ENCODE measurements around the gene FBN3.

The FBN3 gene

DNA sequence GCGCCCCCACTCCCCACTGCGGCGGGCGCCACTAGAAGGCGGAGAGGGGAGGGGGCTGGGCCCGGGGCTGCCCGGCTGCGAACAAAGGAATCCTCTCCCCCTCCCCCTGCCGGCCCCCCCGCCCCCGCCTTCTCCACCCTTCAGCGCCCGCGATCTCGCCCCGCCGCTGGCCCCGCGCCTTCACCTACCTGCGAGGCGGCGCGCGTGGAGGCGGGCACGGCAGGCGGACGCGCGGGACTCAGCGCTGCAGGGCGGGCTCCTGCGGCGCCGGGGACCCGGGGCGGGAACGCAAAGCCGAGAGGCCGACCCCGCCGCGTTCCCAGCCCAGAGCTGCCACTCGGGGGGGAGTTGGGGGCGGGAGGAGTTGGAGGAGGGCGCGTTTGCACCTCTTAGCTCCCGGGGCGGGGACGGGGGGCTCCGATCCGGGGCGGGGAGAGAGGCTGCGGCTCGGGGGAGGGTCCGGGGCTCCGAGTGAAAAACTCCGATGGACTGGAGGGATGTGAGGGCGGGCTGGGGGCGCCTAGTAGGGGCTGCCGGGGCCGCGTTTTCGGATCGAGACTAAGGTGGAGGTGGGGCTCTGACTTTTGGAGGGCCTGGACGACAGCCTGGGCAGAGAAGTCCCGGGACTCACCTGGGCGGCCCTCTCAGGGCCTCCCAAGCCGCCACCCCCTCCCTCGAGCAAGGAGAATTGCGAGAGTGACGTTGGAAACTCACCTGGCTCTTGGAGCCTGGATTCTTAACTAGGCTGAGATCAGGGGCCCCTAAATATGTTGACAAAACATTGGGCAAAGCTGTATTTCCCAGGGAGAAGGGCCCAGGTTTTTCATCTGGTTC, at the start of gene FBN3:
FBN3 (minus strand) TSS at position 332 of the 834 bp plus-strand sequence. CDS start 2,112 bp downstream, outside the sequence.
- peaks cover 27% of the 10 kb centered on the region for H3K27me3 ChIP-seq (ENCODE audit: low read depth, low read length)
- no peaks in the 10 kb centered on the region for H3K36me3 ChIP-seq (ENCODE audit: control insufficient read depth in 1 of 2, insufficient read depth in 2 of 2, low read length in 2 of 2)
- peaks cover 3 to 14% of the 10 kb centered on the region in 2 donors for H3K4me1 ChIP-seq (ENCODE audit: control insufficient read depth in 1 of 2, insufficient read depth in 2 of 2, low read length in 2 of 2)
- no peaks in the 10 kb centered on the region for H3K9me3 ChIP-seq (ENCODE audit: control insufficient read depth in 1 of 2, low read length in 2 of 2)
- no peak within 1 kb of the TSS for H3K27ac ChIP-seq (ENCODE audit: low read length)
- peak within 1 kb of the TSS in 1 of 2 donors; percentile 38 for H3K4me3 ChIP-seq (ENCODE audit: low read depth in 1 of 2, low read length in 2 of 2)

DNA sequence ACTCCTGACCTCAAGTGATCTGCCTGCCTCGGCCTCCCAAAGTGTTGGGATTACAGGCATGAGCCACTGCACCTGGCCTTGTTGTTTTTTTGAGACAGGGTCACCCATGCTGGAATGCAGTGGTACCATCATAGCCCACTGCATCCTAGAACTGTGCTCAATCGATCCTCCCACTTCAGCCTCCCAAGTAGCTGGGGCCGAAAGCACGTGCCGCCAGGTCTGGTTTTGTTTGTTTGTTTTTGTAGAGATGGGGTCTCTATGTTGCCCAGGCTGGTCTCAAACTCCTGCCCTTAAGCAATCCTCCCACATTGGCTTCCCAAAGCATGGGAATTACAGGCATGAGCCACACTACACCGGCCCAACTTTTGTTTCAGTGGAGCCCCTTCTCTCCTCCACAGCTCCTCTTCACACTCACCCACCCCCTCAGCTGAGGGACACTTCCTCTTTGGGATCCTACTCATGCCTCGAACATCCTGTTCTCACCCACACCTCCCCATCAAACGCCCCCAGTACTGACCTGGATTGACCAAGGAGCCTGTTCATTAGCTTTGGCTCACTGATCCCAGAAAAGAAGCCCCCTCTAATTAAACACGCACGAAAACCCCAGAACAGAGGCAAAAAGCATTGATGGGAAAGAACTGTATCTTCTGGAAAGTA, 47.0 kb upstream of the FBN3 start:
- Histone ChIP-seq H3K9me3 (ENCODE audit: control insufficient read depth in 1 of 2, low read length in 2 of 2) (no peaks in the 10 kb centered on the region), H3K36me3 (ENCODE audit: control insufficient read depth in 1 of 2, insufficient read depth in 2 of 2, low read length in 2 of 2) (no peaks in the 10 kb centered on the region), H3K4me3 (ENCODE audit: low read depth in 1 of 2, low read length in 2 of 2) (no peak overlapping the region), H3K27ac (ENCODE audit: low read length) (no peak overlapping the region), H3K4me1 (ENCODE audit: control insufficient read depth in 1 of 2, insufficient read depth in 2 of 2, low read length in 2 of 2) (peaks cover 0 to 8% of the 10 kb centered on the region in 2 donors), H3K27me3 (ENCODE audit: low read depth, low read length) (no peaks in the 10 kb centered on the region)

DNA sequence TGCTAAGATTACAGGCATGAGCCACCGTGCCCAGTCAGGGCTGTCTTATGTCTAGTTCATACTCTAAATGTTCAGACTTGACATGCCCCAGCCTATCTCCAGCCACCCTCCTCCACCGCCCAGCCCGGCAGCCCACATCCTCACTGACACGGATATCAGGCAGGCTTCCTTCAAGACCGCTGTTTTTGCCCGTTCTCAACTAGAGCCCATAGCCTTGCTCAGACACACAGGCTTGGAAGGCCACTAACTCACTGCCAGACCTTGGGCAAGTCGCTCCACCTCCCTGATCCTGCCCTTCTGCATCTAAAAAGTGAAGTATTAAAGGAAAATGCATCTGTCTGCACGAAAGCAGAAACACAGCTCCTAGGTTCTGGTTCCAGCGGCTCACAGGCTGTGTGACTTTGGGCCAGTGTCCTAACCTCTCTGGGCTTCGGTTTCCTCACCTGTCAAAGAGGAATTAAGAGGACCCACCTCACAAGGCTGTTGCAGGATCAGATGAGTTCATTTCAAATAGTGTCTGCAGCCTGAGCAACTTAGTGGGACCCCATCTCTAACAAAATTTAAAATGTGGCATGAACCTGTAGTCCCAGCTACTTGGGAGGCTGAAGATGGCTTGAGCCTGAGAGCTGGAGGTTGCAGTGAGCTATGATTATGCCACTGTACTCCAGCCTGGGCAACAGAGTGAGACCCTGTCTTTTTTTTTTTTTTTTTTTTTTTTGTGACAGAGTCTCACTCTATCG, 45.3 kb upstream of the FBN3 start:
- H3K4me1 ChIP-seq (ENCODE audit: control insufficient read depth in 1 of 2, insufficient read depth in 2 of 2, low read length in 2 of 2): peaks cover 0 to 8% of the 10 kb centered on the region in 2 donors
- no peak overlapping the region for H3K4me3 ChIP-seq (ENCODE audit: low read depth in 1 of 2, low read length in 2 of 2)
- no peaks in the 10 kb centered on the region for H3K27me3 ChIP-seq (ENCODE audit: low read depth, low read length)
- no peaks in the 10 kb centered on the region for H3K9me3 ChIP-seq (ENCODE audit: control insufficient read depth in 1 of 2, low read length in 2 of 2)
- no peak overlapping the region for H3K27ac ChIP-seq (ENCODE audit: low read length)
- no peaks in the 10 kb centered on the region for H3K36me3 ChIP-seq (ENCODE audit: control insufficient read depth in 1 of 2, insufficient read depth in 2 of 2, low read length in 2 of 2)

DNA sequence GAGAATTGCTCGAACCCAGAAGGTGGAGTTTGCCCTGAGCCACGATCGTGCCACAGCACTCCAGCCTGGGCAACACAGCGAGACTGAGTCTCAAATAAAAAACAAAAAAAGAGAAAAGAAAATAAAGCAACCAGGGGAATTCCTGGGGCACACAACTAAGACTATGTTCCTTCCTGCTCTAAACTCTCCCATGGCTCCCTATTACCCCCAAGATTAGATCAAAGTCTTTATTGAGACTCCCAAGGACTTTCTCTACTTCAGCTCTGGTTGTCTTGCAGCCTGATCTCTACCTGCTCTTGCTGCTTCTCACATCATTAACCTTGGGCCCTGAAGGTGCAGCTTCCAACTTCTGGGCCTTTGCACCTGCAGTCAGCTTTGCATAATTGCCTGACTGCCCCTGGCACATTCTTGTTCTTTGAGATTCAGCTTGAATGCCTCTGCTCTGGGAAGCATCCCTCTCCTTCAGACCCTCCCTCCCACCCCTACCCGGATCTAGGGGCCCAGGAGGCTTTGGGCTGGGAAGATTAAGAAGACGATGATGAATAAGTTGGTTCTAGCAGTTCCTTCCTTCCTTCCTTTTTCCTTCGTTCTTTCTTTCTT, 42.9 kb upstream of the FBN3 start:
- no peaks in the 10 kb centered on the region for H3K27me3 ChIP-seq (ENCODE audit: low read depth, low read length)
- H3K9me3 ChIP-seq (ENCODE audit: control insufficient read depth in 1 of 2, low read length in 2 of 2): no peaks in the 10 kb centered on the region
- H3K27ac ChIP-seq (ENCODE audit: low read length): no peak overlapping the region
- peaks cover 0 to 8% of the 10 kb centered on the region in 2 donors for H3K4me1 ChIP-seq (ENCODE audit: control insufficient read depth in 1 of 2, insufficient read depth in 2 of 2, low read length in 2 of 2)
- H3K4me3 ChIP-seq (ENCODE audit: low read depth in 1 of 2, low read length in 2 of 2): no peak overlapping the region
- H3K36me3 ChIP-seq (ENCODE audit: control insufficient read depth in 1 of 2, insufficient read depth in 2 of 2, low read length in 2 of 2): no peaks in the 10 kb centered on the region

DNA sequence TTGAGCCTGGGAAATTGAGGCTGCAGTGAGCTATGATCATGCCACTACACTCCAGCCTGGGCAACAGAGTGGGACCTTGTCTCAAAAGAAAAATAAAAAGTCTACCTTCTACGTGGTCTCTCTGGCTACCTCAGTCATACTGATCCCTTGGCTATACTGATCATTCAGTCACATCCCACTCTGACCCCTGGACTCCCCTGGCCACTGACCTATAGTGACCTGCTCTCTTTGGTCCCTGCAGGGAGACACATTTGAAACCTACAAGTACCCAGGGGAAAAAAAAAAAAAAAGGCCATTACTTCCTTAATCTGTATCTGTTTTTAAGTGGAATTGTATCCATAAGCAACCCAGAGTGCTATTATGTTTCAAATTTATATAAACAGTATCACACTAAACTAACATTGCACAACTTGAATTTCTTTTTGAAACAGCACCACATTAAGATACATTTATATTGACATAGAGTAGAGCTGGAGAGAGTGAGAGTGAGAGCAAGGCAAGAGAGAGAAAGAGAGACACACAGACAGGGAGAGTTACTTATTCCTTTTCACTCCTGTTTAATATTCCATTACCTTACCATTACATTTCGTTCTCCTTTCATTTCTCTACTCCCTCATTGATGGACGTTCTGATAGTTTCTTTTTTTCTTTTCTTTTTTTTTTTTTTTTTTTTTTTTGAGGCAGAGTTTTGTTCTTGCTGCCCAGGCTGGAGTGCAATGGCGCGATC, 36.1 kb upstream of the FBN3 start:
- Histone ChIP-seq H3K27ac (ENCODE audit: low read length) (no peak overlapping the region), H3K9me3 (ENCODE audit: control insufficient read depth in 1 of 2, low read length in 2 of 2) (no peaks in the 10 kb centered on the region)

DNA sequence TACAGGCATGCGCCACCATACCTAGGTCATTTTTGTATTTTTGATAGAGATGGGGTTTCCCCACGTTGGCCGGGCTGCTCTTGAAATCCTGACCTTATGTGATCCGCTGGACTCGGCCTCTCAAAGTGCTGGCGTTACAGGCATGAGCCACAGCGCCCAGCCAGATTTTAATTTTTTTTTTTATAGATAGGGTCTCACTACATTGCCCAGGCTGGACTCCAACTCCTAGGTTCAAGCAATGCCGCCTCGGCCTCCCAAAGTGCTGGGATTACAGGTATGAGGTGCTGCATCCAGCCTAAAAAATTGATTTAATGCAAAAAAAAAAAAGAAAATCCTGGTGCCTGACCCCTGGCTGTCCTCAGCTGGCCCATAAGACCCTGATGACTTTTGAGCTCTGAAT, 34.9 kb upstream of the FBN3 start:
- no peaks in the 10 kb centered on the region for H3K27me3 ChIP-seq (ENCODE audit: low read depth, low read length)
- no peak overlapping the region for H3K4me3 ChIP-seq (ENCODE audit: low read depth in 1 of 2, low read length in 2 of 2)
- no peaks in the 10 kb centered on the region for H3K36me3 ChIP-seq (ENCODE audit: control insufficient read depth in 1 of 2, insufficient read depth in 2 of 2, low read length in 2 of 2)
- H3K4me1 ChIP-seq (ENCODE audit: control insufficient read depth in 1 of 2, insufficient read depth in 2 of 2, low read length in 2 of 2): no peaks in the 10 kb centered on the region
- no peak overlapping the region for H3K27ac ChIP-seq (ENCODE audit: low read length)
- H3K9me3 ChIP-seq (ENCODE audit: control insufficient read depth in 1 of 2, low read length in 2 of 2): no peaks in the 10 kb centered on the region

More for the DNA sequence above, 36.1 kb upstream of the FBN3 start:
- no peak overlapping the region for H3K4me3 ChIP-seq (ENCODE audit: low read depth in 1 of 2, low read length in 2 of 2)
- H3K36me3 ChIP-seq (ENCODE audit: control insufficient read depth in 1 of 2, insufficient read depth in 2 of 2, low read length in 2 of 2): no peaks in the 10 kb centered on the region
- no peaks in the 10 kb centered on the region for H3K4me1 ChIP-seq (ENCODE audit: control insufficient read depth in 1 of 2, insufficient read depth in 2 of 2, low read length in 2 of 2)
- no peaks in the 10 kb centered on the region for H3K27me3 ChIP-seq (ENCODE audit: low read depth, low read length)

DNA sequence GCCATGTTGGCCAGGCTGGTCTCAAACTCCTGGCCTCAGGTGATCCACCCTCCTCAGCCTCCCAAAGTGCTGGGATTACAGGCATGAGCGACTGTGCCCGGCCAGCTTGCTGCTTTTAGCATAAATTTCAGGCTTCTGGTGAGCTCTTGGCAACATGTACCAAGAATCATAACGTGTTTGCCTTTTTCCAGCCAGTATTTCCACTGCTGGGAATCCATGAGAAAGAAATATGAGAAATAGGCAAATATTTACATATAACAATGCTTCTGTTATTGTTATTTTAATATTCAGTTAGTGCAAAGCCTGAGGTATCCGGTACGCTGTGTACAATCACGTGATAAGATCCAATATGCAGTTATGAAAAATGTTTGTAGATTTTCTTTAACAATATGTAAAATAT, 30.6 kb upstream of the FBN3 start:
- Histone ChIP-seq H3K27ac (ENCODE audit: low read length) (no peak overlapping the region), H3K36me3 (ENCODE audit: control insufficient read depth in 1 of 2, insufficient read depth in 2 of 2, low read length in 2 of 2) (no peaks in the 10 kb centered on the region)

DNA sequence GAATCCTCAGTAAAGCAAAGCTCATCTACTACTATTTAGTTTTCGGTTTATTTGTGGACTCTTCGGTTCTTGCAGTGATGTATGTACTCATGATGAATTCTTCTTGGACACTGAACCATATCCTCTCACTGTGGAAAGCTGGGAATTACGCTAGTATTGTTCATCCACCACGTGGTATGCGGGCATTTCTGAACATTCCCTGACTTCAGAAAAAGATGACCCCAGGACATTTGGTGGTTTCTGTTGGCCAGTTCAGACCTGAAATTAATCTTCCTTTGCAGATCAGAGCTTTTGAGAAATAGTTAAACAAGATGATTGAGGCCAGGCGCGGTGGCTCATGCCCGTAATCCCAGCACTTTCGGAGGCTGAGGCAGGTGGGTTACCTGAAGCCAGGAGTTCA, 25.3 kb upstream of the FBN3 start:
- Histone ChIP-seq H3K27me3 (ENCODE audit: low read depth, low read length) (no peaks in the 10 kb centered on the region), H3K4me1 (ENCODE audit: control insufficient read depth in 1 of 2, insufficient read depth in 2 of 2, low read length in 2 of 2) (no peaks in the 10 kb centered on the region), H3K9me3 (ENCODE audit: control insufficient read depth in 1 of 2, low read length in 2 of 2) (no peaks in the 10 kb centered on the region), H3K4me3 (ENCODE audit: low read depth in 1 of 2, low read length in 2 of 2) (no peak overlapping the region), H3K36me3 (ENCODE audit: control insufficient read depth in 1 of 2, insufficient read depth in 2 of 2, low read length in 2 of 2) (no peaks in the 10 kb centered on the region), H3K27ac (ENCODE audit: low read length) (no peak overlapping the region)

More for the DNA sequence above, 30.6 kb upstream of the FBN3 start:
- no peaks in the 10 kb centered on the region for H3K27me3 ChIP-seq (ENCODE audit: low read depth, low read length)
- no peaks in the 10 kb centered on the region for H3K4me1 ChIP-seq (ENCODE audit: control insufficient read depth in 1 of 2, insufficient read depth in 2 of 2, low read length in 2 of 2)
- H3K4me3 ChIP-seq (ENCODE audit: low read depth in 1 of 2, low read length in 2 of 2): no peak overlapping the region
- no peaks in the 10 kb centered on the region for H3K9me3 ChIP-seq (ENCODE audit: control insufficient read depth in 1 of 2, low read length in 2 of 2)

DNA sequence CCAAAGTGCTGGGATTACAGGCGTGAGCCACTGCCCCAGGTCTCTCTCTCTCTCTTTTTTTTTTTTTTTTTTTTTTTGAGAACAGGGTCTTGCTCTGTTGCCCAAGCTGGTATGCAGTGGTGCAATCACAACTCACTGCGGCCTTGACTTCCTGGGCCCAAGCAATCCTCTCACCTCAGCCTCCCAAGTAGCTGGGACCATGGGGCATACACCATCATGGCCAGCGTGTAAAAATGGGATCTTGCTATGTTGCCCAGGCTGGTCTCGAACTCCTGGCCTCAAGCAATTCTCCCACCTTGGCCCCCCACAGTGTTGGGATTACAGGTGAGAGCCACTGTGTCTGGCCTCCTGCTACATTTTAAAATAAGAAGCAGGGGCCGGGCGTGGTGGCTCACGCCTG, 19.1 kb upstream of the FBN3 start:
- H3K27me3 ChIP-seq (ENCODE audit: low read depth, low read length): no peaks in the 10 kb centered on the region
- H3K9me3 ChIP-seq (ENCODE audit: control insufficient read depth in 1 of 2, low read length in 2 of 2): no peaks in the 10 kb centered on the region
- H3K36me3 ChIP-seq (ENCODE audit: control insufficient read depth in 1 of 2, insufficient read depth in 2 of 2, low read length in 2 of 2): no peaks in the 10 kb centered on the region
- no peak overlapping the region for H3K4me3 ChIP-seq (ENCODE audit: low read depth in 1 of 2, low read length in 2 of 2)
- H3K27ac ChIP-seq (ENCODE audit: low read length): no peak overlapping the region
- no peaks in the 10 kb centered on the region for H3K4me1 ChIP-seq (ENCODE audit: control insufficient read depth in 1 of 2, insufficient read depth in 2 of 2, low read length in 2 of 2)

DNA sequence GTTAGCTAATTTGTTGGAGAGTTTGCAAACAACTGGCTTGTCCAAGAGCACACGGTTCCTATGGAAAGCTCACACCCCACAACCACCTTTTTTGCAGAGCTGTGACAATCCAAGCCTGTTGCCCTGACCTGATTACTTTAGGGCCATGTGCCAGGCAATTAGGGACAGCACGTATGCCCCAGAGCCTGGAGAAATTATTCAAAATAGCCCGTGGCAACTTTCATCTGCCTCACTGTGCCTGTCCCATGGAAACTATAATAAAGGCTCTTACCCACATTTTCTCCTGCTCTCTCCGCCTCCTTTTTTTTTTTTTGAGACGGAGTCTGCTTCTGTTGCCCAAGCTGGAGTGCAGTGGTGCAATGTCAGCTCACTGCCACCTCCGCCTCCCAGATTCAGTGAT, 18.6 kb upstream of the FBN3 start:
- Histone ChIP-seq H3K9me3 (ENCODE audit: control insufficient read depth in 1 of 2, low read length in 2 of 2) (no peaks in the 10 kb centered on the region), H3K4me3 (ENCODE audit: low read depth in 1 of 2, low read length in 2 of 2) (no peak overlapping the region), H3K36me3 (ENCODE audit: control insufficient read depth in 1 of 2, insufficient read depth in 2 of 2, low read length in 2 of 2) (no peaks in the 10 kb centered on the region), H3K27ac (ENCODE audit: low read length) (no peak overlapping the region), H3K4me1 (ENCODE audit: control insufficient read depth in 1 of 2, insufficient read depth in 2 of 2, low read length in 2 of 2) (no peaks in the 10 kb centered on the region), H3K27me3 (ENCODE audit: low read depth, low read length) (no peaks in the 10 kb centered on the region)

All from muscle layer of duodenum (tissue), 2 donors.